ENCODE data around the gene EMILIN1. TPM values are rescaled to one million over a fixed set of nuclear protein-coding genes. Genes with fewer than 3 reads are reported as not detected.

The EMILIN1 gene
- total RNA-seq, 1 donor = 144 TPM

DNA sequence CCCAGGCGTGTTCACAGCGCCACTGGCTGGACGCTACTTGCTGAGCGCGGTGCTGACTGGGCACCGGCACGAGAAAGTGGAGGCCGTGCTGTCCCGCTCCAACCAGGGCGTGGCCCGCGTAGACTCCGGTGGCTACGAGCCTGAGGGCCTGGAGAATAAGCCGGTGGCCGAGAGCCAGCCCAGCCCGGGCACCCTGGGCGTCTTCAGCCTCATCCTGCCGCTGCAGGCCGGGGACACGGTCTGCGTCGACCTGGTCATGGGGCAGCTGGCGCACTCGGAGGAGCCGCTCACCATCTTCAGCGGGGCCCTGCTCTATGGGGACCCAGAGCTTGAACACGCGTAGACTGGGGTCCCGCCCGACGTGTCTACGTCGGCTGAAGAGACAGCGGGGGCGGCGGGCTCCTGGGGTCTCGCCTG is 7.3 kb downstream of the EMILIN1 start:
- peak; percentile 36 for TF ChIP-seq CTCF (IDR thresholded peaks at IDR 0.05; ENCODE audit: insufficient read depth, low read depth, low read length)
- peak overlapping the region; percentile 33 for H3K4me3 ChIP-seq (ENCODE audit: low read depth, low read length)
- DNase-seq (ENCODE audit: low read depth) = peak; percentile 57

- peak overlapping the region; percentile 55 for H3K4me3 ChIP-seq (ENCODE audit: low read depth, low read length)
- peak; percentile 65 for TF ChIP-seq CTCF (IDR thresholded peaks at IDR 0.05; ENCODE audit: insufficient read depth, low read depth, low read length)
- DNase-seq (ENCODE audit: low read depth) = peak; percentile 91
Observed at GRCh38 chr2:27086090-27086723, 7.8 kb downstream of the EMILIN1 start.

- DNase-seq (ENCODE audit: low read depth) = no peak
- no peak for TF ChIP-seq CTCF (IDR thresholded peaks at IDR 0.05; ENCODE audit: insufficient read depth, low read depth, low read length)
- H3K4me3 ChIP-seq (ENCODE audit: low read depth, low read length) = peak within 1 kb of the TSS; percentile 55
Observed at GRCh38 chr2:27086724-27087593, 8.5 kb downstream of the EMILIN1 start, which contains the start of gene KHK. Gene KHK, plus strand, starts transcription at chr2:27086772. Its CDS starts 488 bp downstream, at chr2:27087260.

- no peak for DNase-seq (ENCODE audit: low read depth)
- no peak overlapping the region for H3K4me3 ChIP-seq (ENCODE audit: low read depth, low read length)
- TF ChIP-seq CTCF (IDR thresholded peaks at IDR 0.05; ENCODE audit: insufficient read depth, low read depth, low read length) = no peak
Observed at GRCh38 chr2:27087823-27088410, 9.5 kb downstream of the EMILIN1 start.

GRCh38 chr2:27088634-27089033 is 10.2 kb downstream of the EMILIN1 start:
- DNase-seq (ENCODE audit: low read depth) = no peak
- no peak for TF ChIP-seq CTCF (IDR thresholded peaks at IDR 0.05; ENCODE audit: insufficient read depth, low read depth, low read length)
- H3K4me3 ChIP-seq (ENCODE audit: low read depth, low read length) = no peak overlapping the region

DNA sequence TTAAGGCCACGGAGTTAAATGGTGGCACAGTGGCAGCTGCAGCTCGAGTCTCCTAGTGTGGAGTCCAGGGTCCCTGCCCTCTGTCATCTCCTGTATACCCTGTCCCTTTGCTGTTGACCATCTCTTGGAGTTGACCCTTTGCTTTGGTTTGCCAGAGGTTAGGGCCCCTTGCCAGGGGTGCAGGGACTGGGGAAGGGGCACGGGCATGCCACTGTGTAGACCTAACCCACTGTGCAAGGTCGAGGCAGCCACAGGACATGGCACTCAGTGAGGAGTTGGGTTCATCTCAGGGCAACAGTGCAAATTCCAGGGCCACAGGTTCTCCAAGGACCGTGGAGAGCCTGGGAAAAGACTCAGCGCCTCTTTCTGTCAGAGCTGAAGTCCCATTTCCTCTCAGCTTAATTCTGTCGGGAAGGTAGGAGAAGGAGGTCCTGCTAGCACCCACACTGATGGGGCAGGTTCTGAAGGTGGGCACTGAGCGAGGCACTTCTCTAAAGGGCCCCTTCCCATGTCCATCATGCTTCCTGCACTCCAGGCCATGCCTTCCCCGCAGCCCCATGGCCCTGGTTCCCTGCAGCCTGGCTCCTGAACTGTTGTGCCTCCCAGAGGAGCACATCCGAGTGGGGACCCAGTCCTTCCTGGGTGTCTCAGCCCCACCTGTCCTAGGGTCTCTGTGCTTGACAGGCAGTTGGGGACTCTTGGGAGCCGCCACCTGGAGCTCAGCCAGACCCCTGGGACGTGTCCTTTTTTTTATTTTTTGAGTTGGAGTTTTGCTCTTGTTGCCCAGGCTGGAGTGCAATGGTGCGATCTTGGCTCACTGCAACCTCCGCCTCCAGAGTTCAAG is 10.9 kb downstream of the EMILIN1 start:
- no peak for TF ChIP-seq CTCF (IDR thresholded peaks at IDR 0.05; ENCODE audit: insufficient read depth, low read depth, low read length)
- no peak for DNase-seq (ENCODE audit: low read depth)
- H3K4me3 ChIP-seq (ENCODE audit: low read depth, low read length) = no peak overlapping the region

Measured in fibroblast of villous mesenchyme (primary cell).